PC-3 (cell line): Measurements from ENCODE around the gene ARHGAP22. TPM values are rescaled to one million over a fixed set of nuclear protein-coding genes. Genes with fewer than 3 reads are reported as not detected.

Source experiments
- ATAC-seq: fragments of 200-7000 bp; cut with Tn5 transposase; 2 replicates; pipeline ENCODE4 v1.9.1; 2020; ENCODE audit warnings: mild to moderate bottlenecking, moderate library complexity
- BruUV-seq: library from RNA; stranded (reverse); fragments of 400-500 nt; replicated peaks from 2 replicates; lab custom pipeline; 2021; lab: Mats Ljungman, UMichigan
- CTCF ChIA-PET: fragments of 300-600 bp; sonication (Branson Sonifier 250); formaldehyde crosslinking; loops from one replicate; lab custom pipeline; 2022; ENCODE audit warnings: antibody characterized with exemption; lab: Charles Lee
- POLR2A ChIA-PET: fragments of 300-600 bp; sonication (Branson Sonifier 250); formaldehyde crosslinking; loops from one replicate; lab custom pipeline; 2022; ENCODE audit warnings: antibody characterized with exemption; ENCODE audit not compliant: unreplicated experiment; lab: Charles Lee
- DNase-seq: peaks from one replicate; pipeline ENCODE4 v3.0.0-alpha.2; 2015
- H2AFZ ChIP-seq: fragments of 300-600 bp; sonication (generic); 2 replicates; pipeline ENCODE4 v1.6.0; 2016; ENCODE audit warnings: antibody characterized with exemption, low read length
- H3F3A ChIP-seq: fragments of 300-600 bp; sonication (generic); one replicate; pipeline ENCODE4 v1.6.0; 2017; ENCODE audit warnings: antibody characterized with exemption, low read length, control low read depth, mild to moderate bottlenecking; ENCODE audit not compliant: unreplicated experiment
- H3K27ac ChIP-seq: fragments of 300-600 bp; sonication (generic); 2 replicates; pipeline ENCODE4 v1.5.1; 2016; ENCODE audit warnings: mild to moderate bottlenecking, low read length
- H3K27me3 ChIP-seq: fragments of 300-600 bp; sonication (generic); 2 replicates; pipeline ENCODE4 v1.6.1; 2016; ENCODE audit warnings: low read length, mixed read lengths
- H3K36me3 ChIP-seq: fragments of 300-600 bp; sonication (generic); 2 replicates; pipeline ENCODE4 v1.6.1; 2016; ENCODE audit warnings: low read depth, mixed run types, low read length, mixed read lengths
- H3K4me1 ChIP-seq: fragments of 300-600 bp; sonication (generic); 2 replicates; pipeline ENCODE4 v1.5.1; 2016; ENCODE audit warnings: low read length; ENCODE audit not compliant: insufficient read depth
- H3K4me2 ChIP-seq: fragments of 300-600 bp; sonication (generic); 2 replicates; pipeline ENCODE4 v1.6.0; 2016; ENCODE audit warnings: low read length
- H3K4me3 ChIP-seq: fragments of 300-600 bp; sonication (generic); 2 replicates; pipeline ENCODE4 v1.5.1; 2016; ENCODE audit warnings: mild to moderate bottlenecking, low read length, mixed read lengths
- H3K79me2 ChIP-seq: fragments of 300-600 bp; sonication (generic); 2 replicates; pipeline ENCODE4 v1.6.1; 2017; ENCODE audit warnings: low read length, mixed read lengths
- H3K9ac ChIP-seq: fragments of 300-600 bp; sonication (generic); 2 replicates; pipeline ENCODE4 v1.6.0; 2016; ENCODE audit warnings: mild to moderate bottlenecking, low read length
- H3K9me2 ChIP-seq: fragments of 300-600 bp; sonication (generic); replicated peaks from 2 replicates; pipeline ENCODE4 v1.6.1; 2016; ENCODE audit warnings: mixed run types, low read length, mixed read lengths
- H3K9me3 ChIP-seq: fragments of 300-600 bp; sonication (generic); 2 replicates; pipeline ENCODE4 v1.6.1; 2016; ENCODE audit warnings: low read length, mixed read lengths
- H4K20me1 ChIP-seq: fragments of 300-600 bp; sonication (generic); 2 replicates; pipeline ENCODE4 v1.6.1; 2016; ENCODE audit warnings: low read length, mixed read lengths
- CTCF ChIP-seq: fragments of 300-600 bp; sonication (generic); conservative IDR thresholded peaks from 2 replicates; pipeline ENCODE4 v1.5.1; 2017; ENCODE audit warnings: antibody characterized with exemption, low read depth, mild to moderate bottlenecking, low read length
- EZH2 ChIP-seq: fragments of 300-600 bp; sonication (generic); IDR thresholded peaks from one replicate; pipeline ENCODE4 v1.6.1; 2017; ENCODE audit warnings: antibody characterized with exemption, mild to moderate bottlenecking, low read length; ENCODE audit not compliant: unreplicated experiment
- EZH2phosphoT487 ChIP-seq: fragments of 300-600 bp; sonication (generic); IDR thresholded peaks from 2 replicates; pipeline ENCODE4 v1.6.1; 2018; ENCODE audit warnings: mild to moderate bottlenecking, antibody characterized with exemption, low read length, borderline replicate concordance
- intact Hi-C: fragments of 100-400 bp; cut with micrococcal nuclease; formaldehyde crosslinking; loops from 2 replicates; pipeline ENCODE4 v1.9.0; 2023
- total RNA-seq: library from RNA; depleted of rRNA; stranded (reverse); fragments of >200 nt; gene quantifications from 2 replicates; pipeline ENCODE4 v1.2.3, GENCODE V29; 2014

Gene ARHGAP22
- total RNA-seq, 1 experiment from 2014 or later: 12.2 TPM

- no peak for ATAC-seq
- no TSS peak for BruUV-seq
- H3K36me3 ChIP-seq: no peaks in the 10 kb centered on the region
- no peak overlapping the region for H3K9ac ChIP-seq
- no peak overlapping the region for H2AFZ ChIP-seq
- intact Hi-C loops: no loop called here
- no peak for DNase-seq
- H3F3A ChIP-seq: no peaks in the 10 kb centered on the region
- no peak overlapping the region for H3K27ac ChIP-seq
- TF ChIP-seq EZH2 (no peak), EZH2phosphoT487 (no peak), CTCF (no peak)
- no peaks in the 10 kb centered on the region for H3K9me2 ChIP-seq
- H3K4me3 ChIP-seq: no peak overlapping the region
- no peak overlapping the region for H3K4me2 ChIP-seq
- POLR2A ChIA-PET: no interaction called here
- H3K79me2 ChIP-seq: no peaks in the 10 kb centered on the region
- 0 out of 2 replicates have a peak, but pooled peaks cover 12% of the 10 kb centered on the region for H3K9me3 ChIP-seq
- no peaks in the 10 kb centered on the region for H3K4me1 ChIP-seq
- 0 out of 2 replicates have a peak, but pooled peaks cover 2% of the 10 kb centered on the region for H3K27me3 ChIP-seq
- H4K20me1 ChIP-seq: 0 out of 2 replicates have a peak, but pooled peaks cover 4% of the 10 kb centered on the region
- CTCF ChIA-PET: no interaction called here
Observed at GRCh38 chr10:48640326-48640725, 35.5 kb upstream of the ARHGAP22 start.

- POLR2A ChIA-PET: no interaction called here
- H3K4me2 ChIP-seq: no peak overlapping the region
Observed at GRCh38 chr10:48639632-48640031, 34.8 kb upstream of the ARHGAP22 start.

More at GRCh38 chr10:48639632-48640031, 34.8 kb upstream of the ARHGAP22 start:
- H4K20me1 ChIP-seq: no peaks in the 10 kb centered on the region
- H3K36me3 ChIP-seq: no peaks in the 10 kb centered on the region
- no TSS peak for BruUV-seq
- DNase-seq (no peak), ATAC-seq (no peak)
- CTCF ChIA-PET: no interaction called here
- no peak overlapping the region for H3K27ac ChIP-seq
- H3K4me3 ChIP-seq: no peak overlapping the region
- H3K79me2 ChIP-seq: no peaks in the 10 kb centered on the region
- H3K9me2 ChIP-seq: no peaks in the 10 kb centered on the region
- H3K4me1 ChIP-seq: no peaks in the 10 kb centered on the region
- TF ChIP-seq EZH2 (no peak), EZH2phosphoT487 (no peak), CTCF (no peak)
- H2AFZ ChIP-seq: no peak overlapping the region
- no peak overlapping the region for H3K9ac ChIP-seq
- no peaks in the 10 kb centered on the region for H3F3A ChIP-seq
- H3K27me3 ChIP-seq: no peaks in the 10 kb centered on the region
- H3K9me3 ChIP-seq: 0 out of 2 replicates have a peak, but pooled peaks cover 12% of the 10 kb centered on the region
- intact Hi-C loops: no loop called here
